ENCODE measurements around the gene MAP2K5. TPM values are rescaled to one million over a fixed set of nuclear protein-coding genes. Genes with fewer than 3 reads are reported as not detected.

MAP2K5 gene
- total and polyA plus RNA-seq, 7 donors, result 11.3 to 19.4 (median 14.3) TPM

GRCh38 chr15:67506775-67507747, 35.4 kb upstream of the MAP2K5 start:
- no peaks in the 10 kb centered on the region for H3K27me3 ChIP-seq
- H3K27ac ChIP-seq, result no peak overlapping the region
- 88 to 94% methylated on average over 11 of the region's 11 CpGs for WGBS, 2 donors
- H3K9me3 ChIP-seq, result no peaks in the 10 kb centered on the region
- intact Hi-C loops (cut with DNase I), result no loop called here
- no peak for TF ChIP-seq POLR2A (IDR thresholded peaks at IDR 0.05)
- TF ChIP-seq POLR2AphosphoS5 (IDR thresholded peaks at IDR 0.05), result peak in 2 of 4 donors; percentile 12 to 20
- no peak overlapping the region for H3K4me3 ChIP-seq
- H3K4me1 ChIP-seq, result no peaks in the 10 kb centered on the region
- H3K36me3 ChIP-seq, result peaks cover 0 to 26% (median 0%) of the 10 kb centered on the region in 4 donors
- no peak for DNase-seq

GRCh38 chr15:67508407-67508806, 34.1 kb upstream of the MAP2K5 start:
- no peak for DNase-seq
- WGBS, 2 donors, result 85 to 92% methylated on average over 3 of the region's 3 CpGs
- Histone ChIP-seq H3K36me3 (peaks cover 0 to 39% (median 7%) of the 10 kb centered on the region in 4 donors), H3K27ac (no peak overlapping the region), H3K4me1 (no peaks in the 10 kb centered on the region), H3K9me3 (no peaks in the 10 kb centered on the region), H3K4me3 (no peak overlapping the region), H3K27me3 (no peaks in the 10 kb centered on the region)
- intact Hi-C loops (cut with DNase I), result no loop called here
- TF ChIP-seq CTCF (IDR thresholded peaks at IDR 0.05) (no peak), POLR2A (IDR thresholded peaks at IDR 0.05) (no peak), EP300 (IDR thresholded peaks at IDR 0.05) (no peak), POLR2AphosphoS5 (IDR thresholded peaks at IDR 0.05) (no peak)

GRCh38 chr15:67509918-67510317, 32.6 kb upstream of the MAP2K5 start:
- DNase-seq, result no peak
- Histone ChIP-seq H3K27me3 (no peaks in the 10 kb centered on the region), H3K27ac (no peak overlapping the region), H3K4me3 (no peak overlapping the region), H3K36me3 (peaks cover 0 to 53% (median 13%) of the 10 kb centered on the region in 4 donors), H3K4me1 (no peaks in the 10 kb centered on the region), H3K9me3 (no peaks in the 10 kb centered on the region)
- 94 to 95% methylated on average over 4 of the region's 4 CpGs for WGBS, 2 donors
- TF ChIP-seq CTCF (IDR thresholded peaks at IDR 0.05) (no peak), POLR2AphosphoS5 (IDR thresholded peaks at IDR 0.05) (no peak), POLR2A (IDR thresholded peaks at IDR 0.05) (no peak), EP300 (IDR thresholded peaks at IDR 0.05) (no peak)
- intact Hi-C loops (cut with DNase I), result no loop called here

GRCh38 chr15:67510597-67511190, 31.8 kb upstream of the MAP2K5 start:
- TF ChIP-seq CTCF (IDR thresholded peaks at IDR 0.05) (no peak), EP300 (IDR thresholded peaks at IDR 0.05) (no peak), POLR2AphosphoS5 (IDR thresholded peaks at IDR 0.05) (no peak), POLR2A (IDR thresholded peaks at IDR 0.05) (no peak)
- no peak overlapping the region for H3K4me3 ChIP-seq
- H3K27ac ChIP-seq, result no peak overlapping the region
- peaks cover 0 to 57% (median 13%) of the 10 kb centered on the region in 4 donors for H3K36me3 ChIP-seq
- WGBS, 2 donors, result 89% methylated on average over 7 of the region's 7 CpGs
- no peaks in the 10 kb centered on the region for H3K9me3 ChIP-seq
- no peak for DNase-seq
- intact Hi-C loops (cut with DNase I), result no loop called here
- H3K27me3 ChIP-seq, result no peaks in the 10 kb centered on the region
- H3K4me1 ChIP-seq, result no peaks in the 10 kb centered on the region

- 91 to 95% methylated on average over 3 of the region's 3 CpGs for WGBS, 2 donors
Observed at GRCh38 chr15:67511606-67512005, 30.9 kb upstream of the MAP2K5 start.

More at GRCh38 chr15:67511606-67512005, 30.9 kb upstream of the MAP2K5 start:
- Histone ChIP-seq H3K27me3 (no peaks in the 10 kb centered on the region), H3K4me3 (no peak overlapping the region), H3K9me3 (no peaks in the 10 kb centered on the region), H3K36me3 (peaks cover 0 to 66% (median 13%) of the 10 kb centered on the region in 4 donors), H3K27ac (no peak overlapping the region), H3K4me1 (no peaks in the 10 kb centered on the region)
- no peak for TF ChIP-seq EP300 (IDR thresholded peaks at IDR 0.05)
- TF ChIP-seq POLR2AphosphoS5 (IDR thresholded peaks at IDR 0.05), result no peak
- no peak for TF ChIP-seq CTCF (IDR thresholded peaks at IDR 0.05)
- TF ChIP-seq POLR2A (IDR thresholded peaks at IDR 0.05), result no peak
- no peak for DNase-seq
- intact Hi-C loops (cut with DNase I), result no loop called here
